Measurements from ENCODE around the gene UTF1.

DNA sequence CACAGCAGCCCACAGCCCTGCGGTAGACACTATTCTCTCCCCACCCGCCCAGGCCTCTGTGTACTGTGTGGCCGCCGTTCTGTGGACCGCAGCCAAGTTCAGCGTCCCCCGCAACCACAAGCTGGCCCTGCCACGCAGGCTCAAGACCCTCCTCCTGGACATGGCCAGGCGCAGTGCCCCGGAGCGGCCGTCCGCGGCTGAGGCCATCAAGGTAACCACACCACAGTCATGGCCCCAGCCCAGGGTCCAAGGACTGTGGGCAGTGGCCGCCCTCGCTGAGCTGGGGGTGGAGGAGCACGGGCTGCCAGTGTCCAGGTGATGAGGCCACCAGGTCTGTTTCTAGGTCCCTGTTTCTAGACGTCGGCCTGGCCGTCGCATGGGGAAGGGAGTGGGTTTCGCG, 34.4 kb upstream of the UTF1 start:
- TF ChIP-seq, protein P1, sequence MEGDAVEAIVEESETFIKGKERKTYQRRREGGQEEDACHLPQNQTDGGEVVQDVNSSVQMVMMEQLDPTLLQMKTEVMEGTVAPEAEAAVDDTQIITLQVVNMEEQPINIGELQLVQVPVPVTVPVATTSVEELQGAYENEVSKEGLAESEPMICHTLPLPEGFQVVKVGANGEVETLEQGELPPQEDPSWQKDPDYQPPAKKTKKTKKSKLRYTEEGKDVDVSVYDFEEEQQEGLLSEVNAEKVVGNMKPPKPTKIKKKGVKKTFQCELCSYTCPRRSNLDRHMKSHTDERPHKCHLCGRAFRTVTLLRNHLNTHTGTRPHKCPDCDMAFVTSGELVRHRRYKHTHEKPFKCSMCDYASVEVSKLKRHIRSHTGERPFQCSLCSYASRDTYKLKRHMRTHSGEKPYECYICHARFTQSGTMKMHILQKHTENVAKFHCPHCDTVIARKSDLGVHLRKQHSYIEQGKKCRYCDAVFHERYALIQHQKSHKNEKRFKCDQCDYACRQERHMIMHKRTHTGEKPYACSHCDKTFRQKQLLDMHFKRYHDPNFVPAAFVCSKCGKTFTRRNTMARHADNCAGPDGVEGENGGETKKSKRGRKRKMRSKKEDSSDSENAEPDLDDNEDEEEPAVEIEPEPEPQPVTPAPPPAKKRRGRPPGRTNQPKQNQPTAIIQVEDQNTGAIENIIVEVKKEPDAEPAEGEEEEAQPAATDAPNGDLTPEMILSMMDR (IDR thresholded peaks at IDR 0.05): no peak
- no peak for TF ChIP-seq POLR2A (IDR thresholded peaks at IDR 0.05)

Data from esophagus squamous epithelium (tissue), 4 donors.